Fibroblast of villous mesenchyme (primary cell): Measurements from ENCODE around the gene CPSF3. TPM values are rescaled to one million over a fixed set of nuclear protein-coding genes. Genes with fewer than 3 reads are reported as not detected.
A peak's percentile ranks its signal among the peaks of the same experiment; 100 is the strongest.

Experiments used
- DNase-seq: peaks from one replicate; pipeline ENCODE4 v3.0.0-alpha.2; 2010; ENCODE audit warnings: low read depth
- H3K4me3 ChIP-seq: 2 replicates; pipeline ENCODE4 v1.5.1; 2011; ENCODE audit warnings: low read depth, mild to moderate bottlenecking, low read length
- total RNA-seq: library from RNA; depleted of rRNA; stranded (reverse); fragments of >200 nt; gene quantifications from 2 replicates; pipeline ENCODE4 v1.2.3, GENCODE V29; 2012
- TF ChIP-seq, protein P1 (sequence below): IDR thresholded peaks from 2 replicates; pipeline ENCODE4 v1.5.1; 2012; ENCODE audit warnings: low read depth, mild to moderate bottlenecking, low read length; ENCODE audit not compliant: insufficient read depth

Gene CPSF3
- total RNA-seq, 1 donor, result 68.2 TPM

- no peak overlapping the region for H3K4me3 ChIP-seq
- TF ChIP-seq, protein P1, sequence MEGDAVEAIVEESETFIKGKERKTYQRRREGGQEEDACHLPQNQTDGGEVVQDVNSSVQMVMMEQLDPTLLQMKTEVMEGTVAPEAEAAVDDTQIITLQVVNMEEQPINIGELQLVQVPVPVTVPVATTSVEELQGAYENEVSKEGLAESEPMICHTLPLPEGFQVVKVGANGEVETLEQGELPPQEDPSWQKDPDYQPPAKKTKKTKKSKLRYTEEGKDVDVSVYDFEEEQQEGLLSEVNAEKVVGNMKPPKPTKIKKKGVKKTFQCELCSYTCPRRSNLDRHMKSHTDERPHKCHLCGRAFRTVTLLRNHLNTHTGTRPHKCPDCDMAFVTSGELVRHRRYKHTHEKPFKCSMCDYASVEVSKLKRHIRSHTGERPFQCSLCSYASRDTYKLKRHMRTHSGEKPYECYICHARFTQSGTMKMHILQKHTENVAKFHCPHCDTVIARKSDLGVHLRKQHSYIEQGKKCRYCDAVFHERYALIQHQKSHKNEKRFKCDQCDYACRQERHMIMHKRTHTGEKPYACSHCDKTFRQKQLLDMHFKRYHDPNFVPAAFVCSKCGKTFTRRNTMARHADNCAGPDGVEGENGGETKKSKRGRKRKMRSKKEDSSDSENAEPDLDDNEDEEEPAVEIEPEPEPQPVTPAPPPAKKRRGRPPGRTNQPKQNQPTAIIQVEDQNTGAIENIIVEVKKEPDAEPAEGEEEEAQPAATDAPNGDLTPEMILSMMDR, result no peak
- no peak for DNase-seq
These were observed 4.7 kb upstream of the CPSF3 start for GRCh38 chr2:9418746-9419145.

- DNase-seq, result no peak
- no peak overlapping the region for H3K4me3 ChIP-seq
- TF ChIP-seq, protein P1, result no peak
These were observed 3.9 kb upstream of the CPSF3 start for GRCh38 chr2:9419541-9419940.

DNA sequence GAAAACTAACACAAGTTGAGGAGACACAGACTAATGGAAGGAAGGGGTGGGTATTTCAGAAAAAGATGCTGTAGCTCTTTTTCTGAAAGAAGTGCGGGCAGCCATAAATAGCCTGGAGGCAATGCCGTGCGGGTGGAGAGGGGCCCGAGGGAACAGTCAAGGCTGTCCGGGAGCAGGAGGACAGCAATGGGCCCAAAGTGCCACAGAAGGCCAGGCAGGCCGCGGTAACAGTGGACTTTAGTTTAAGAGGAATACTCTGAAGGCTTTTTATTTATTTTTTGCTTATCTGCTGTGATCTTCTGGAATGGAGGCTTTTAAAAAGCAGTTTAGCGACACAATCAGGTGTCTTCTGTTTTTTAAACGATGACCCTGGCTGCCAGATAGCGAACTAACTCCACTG, 3.0 kb upstream of the CPSF3 start:
- TF ChIP-seq, protein P1, result no peak
- no peak overlapping the region for H3K4me3 ChIP-seq
- DNase-seq, result no peak

- H3K4me3 ChIP-seq, result peak overlapping the region; percentile 90
- DNase-seq, result peak; percentile 32
- TF ChIP-seq, protein P1, result no peak
These were observed 944 bp upstream of the CPSF3 start for GRCh38 chr2:9422321-9423099.

- TF ChIP-seq, protein P1, result no peak
- peak; percentile 54 for DNase-seq
- peak overlapping the region; percentile 90 for H3K4me3 ChIP-seq
These were observed 443 bp downstream of the CPSF3 start for GRCh38 chr2:9423922-9424272.

DNA sequence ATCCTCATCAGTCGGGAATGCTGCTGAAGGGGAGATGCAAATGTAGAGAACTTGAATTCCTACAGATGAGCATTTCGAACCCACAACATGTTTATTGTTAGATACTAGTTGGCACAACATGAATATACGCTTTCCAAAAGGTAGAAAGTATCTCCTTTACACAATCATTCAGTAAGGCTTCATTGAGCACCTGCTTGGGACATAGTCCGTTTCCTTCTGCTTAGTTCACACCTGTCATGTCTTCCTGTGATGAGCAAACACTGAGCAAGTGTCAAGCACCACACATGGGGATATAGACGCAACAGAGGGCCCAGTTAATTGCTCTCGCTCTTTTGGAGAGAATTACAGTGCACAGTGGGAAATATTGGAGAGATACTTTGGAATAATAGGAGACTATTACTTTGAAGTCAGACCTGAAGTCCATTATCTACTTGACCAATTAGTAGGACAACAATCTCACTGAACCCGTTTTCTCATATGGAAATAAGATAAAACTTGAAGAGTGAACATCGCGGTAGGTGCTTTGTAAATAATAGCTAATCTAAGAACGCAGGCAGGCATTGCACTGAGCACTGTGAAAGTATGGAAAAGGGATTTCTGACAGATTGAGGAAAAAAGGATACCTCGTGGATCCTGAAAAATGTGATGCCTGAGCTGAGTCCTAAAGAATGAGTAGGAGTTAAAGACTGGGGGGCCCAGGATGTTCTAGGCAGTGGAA, 1.2 kb downstream of the CPSF3 start:
- no peak for DNase-seq
- TF ChIP-seq, protein P1, result no peak
- peak overlapping the region; percentile 90 for H3K4me3 ChIP-seq
